K562 (cell line): ENCODE results near the gene NECTIN4. TPM values are rescaled to one million over a fixed set of nuclear protein-coding genes. Genes with fewer than 3 reads are reported as not detected.

Experiments used
- CHCHD3 ChIP-seq: fragments of 250-450 bp; sonication (Bioruptor Pico); IDR thresholded peaks from 2 replicates; pipeline ENCODE4 v2.1.2; 2022; ENCODE audit warnings: mild to moderate bottlenecking
- IFI16 ChIP-seq: fragments of 250-450 bp; sonication (Bioruptor Pico); IDR thresholded peaks from 2 replicates; pipeline ENCODE4 v2.1.2; 2022; ENCODE audit warnings: mild to moderate bottlenecking, inconsistent platforms
- RBM25 ChIP-seq: fragments of 200-400 bp; formaldehyde crosslinking; IDR thresholded peaks from 2 replicates; pipeline ENCODE4 v1.6.1; 2018; ENCODE audit warnings: low read length, low read depth, moderate library complexity; ENCODE audit not compliant: severe bottlenecking
- RFX7 ChIP-seq: fragments of 250-450 bp; sonication (Bioruptor Pico); IDR thresholded peaks from 2 replicates; pipeline ENCODE4 v1.5.1; 2021; ENCODE audit warnings: mild to moderate bottlenecking
- ZEB2 ChIP-seq: fragments of 450-650 bp; IDR thresholded peaks from 2 replicates; pipeline ENCODE4 v1.6.1; 2016
- polyA plus RNA-seq, 8 experiments: library from polyadenylated mRNA; depleted of rRNA in 4 of 8; stranded (reverse) in 5 of 8; unstranded in 3 of 8; fragments of >200 nt; fragmentation: Nextera tagmentation in 2 of 8; fragmentation: Illumina TruSeq in 1 of 8; extraction: Ambion mirVana in 2 of 8; extraction: Trizol in 1 of 8; gene quantifications; 2 replicates each; pipeline versions ENCODE4 v1.2.1 to v1.2.3, GENCODE V29; 2011 to 2014; ENCODE audit warnings: inconsistent platforms in 1 of 8, missing spikeins in 1 of 8
- total RNA-seq, 7 experiments: library from RNA; depleted of rRNA in 6 of 7; stranded (reverse); fragments of >200 nt in 6 of 7; fragmentation: Illumina TruSeq in 2 of 7; extraction: Trizol in 2 of 7; gene quantifications; 2 replicates each; pipeline versions ENCODE4 v1.2.1 to v1.2.3, GENCODE V29; 2011 to 2021; ENCODE audit warnings: low replicate concordance in 1 of 7
- TF ChIP-seq, protein P1 (sequence below): IDR thresholded peaks from 3 replicates; pipeline ENCODE4 v1.6.1; 2011; ENCODE audit warnings: borderline replicate concordance, mild to moderate bottlenecking, moderate library complexity; ENCODE audit not compliant: insufficient read length; ENCODE audit errors: extremely low read depth
- TF ChIP-seq, protein P2 (sequence below): fragments of 150-350 bp; IDR thresholded peaks from 2 replicates; pipeline ENCODE4 v1.6.1; 2014; ENCODE audit warnings: low read depth, mild to moderate bottlenecking, low read length, borderline replicate concordance
- TF ChIP-seq, protein P3 (sequence below): fragments of 450-650 bp; IDR thresholded peaks from 2 replicates; pipeline ENCODE4 v1.6.1; 2016; ENCODE audit warnings: mild to moderate bottlenecking, moderate library complexity

Gene NECTIN4
- total and polyA plus RNA-seq, 9 of the 15 experiments (the other 6 are each of a cell fraction or from before 2014, with no cell fraction given): 0.01 to 0.09 TPM; not detected in 7

DNA sequence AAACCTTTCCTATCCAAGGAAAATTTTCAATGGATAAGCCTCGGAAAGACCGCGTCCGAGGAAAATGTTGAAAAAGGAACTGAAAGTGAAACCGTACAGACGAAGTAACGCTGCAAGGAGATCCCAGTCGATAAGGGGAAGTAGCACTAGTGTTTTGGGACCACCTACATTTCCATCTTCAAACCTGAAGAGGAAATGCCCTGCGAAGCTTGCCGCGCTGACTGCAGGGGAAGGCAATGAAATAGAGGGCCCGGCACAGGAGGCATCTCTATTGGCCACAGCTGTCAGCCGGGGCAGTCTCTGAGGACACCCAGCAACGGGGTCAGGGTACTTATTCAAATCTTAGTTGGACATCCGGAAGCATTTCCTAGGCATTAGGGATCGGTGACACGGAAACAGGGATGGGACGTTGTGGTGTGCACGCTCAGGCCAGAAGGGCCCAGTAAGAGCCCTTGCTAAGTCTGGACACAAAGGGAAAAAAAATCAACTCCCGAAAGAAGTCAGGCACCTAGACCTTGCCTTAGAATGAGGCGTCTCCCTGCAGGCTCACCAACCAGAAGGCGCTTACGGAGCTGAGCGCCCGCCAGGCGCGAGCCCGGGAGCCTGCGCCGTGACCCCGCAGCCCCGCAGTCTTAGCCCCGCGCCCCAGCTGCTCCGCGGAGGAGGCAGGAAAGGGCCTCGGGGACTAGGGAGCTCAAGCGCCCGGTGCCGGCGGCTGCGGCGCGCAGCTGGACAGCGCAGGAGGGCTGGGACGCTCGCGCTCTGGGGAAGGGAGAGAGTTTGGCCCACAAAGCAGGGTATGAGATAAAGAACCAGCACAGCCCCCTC lies 44.2 kb downstream of the NECTIN4 start (continued):
- TF ChIP-seq, protein P1, sequence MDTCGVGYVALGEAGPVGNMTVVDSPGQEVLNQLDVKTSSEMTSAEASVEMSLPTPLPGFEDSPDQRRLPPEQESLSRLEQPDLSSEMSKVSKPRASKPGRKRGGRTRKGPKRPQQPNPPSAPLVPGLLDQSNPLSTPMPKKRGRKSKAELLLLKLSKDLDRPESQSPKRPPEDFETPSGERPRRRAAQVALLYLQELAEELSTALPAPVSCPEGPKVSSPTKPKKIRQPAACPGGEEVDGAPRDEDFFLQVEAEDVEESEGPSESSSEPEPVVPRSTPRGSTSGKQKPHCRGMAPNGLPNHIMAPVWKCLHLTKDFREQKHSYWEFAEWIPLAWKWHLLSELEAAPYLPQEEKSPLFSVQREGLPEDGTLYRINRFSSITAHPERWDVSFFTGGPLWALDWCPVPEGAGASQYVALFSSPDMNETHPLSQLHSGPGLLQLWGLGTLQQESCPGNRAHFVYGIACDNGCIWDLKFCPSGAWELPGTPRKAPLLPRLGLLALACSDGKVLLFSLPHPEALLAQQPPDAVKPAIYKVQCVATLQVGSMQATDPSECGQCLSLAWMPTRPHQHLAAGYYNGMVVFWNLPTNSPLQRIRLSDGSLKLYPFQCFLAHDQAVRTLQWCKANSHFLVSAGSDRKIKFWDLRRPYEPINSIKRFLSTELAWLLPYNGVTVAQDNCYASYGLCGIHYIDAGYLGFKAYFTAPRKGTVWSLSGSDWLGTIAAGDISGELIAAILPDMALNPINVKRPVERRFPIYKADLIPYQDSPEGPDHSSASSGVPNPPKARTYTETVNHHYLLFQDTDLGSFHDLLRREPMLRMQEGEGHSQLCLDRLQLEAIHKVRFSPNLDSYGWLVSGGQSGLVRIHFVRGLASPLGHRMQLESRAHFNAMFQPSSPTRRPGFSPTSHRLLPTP: no peak
- no peak for TF ChIP-seq CHCHD3 (CRISPR knock-in tag)
- TF ChIP-seq IFI16 (CRISPR knock-in tag): no peak
- TF ChIP-seq RBM25: no peak
- TF ChIP-seq, protein P2, sequence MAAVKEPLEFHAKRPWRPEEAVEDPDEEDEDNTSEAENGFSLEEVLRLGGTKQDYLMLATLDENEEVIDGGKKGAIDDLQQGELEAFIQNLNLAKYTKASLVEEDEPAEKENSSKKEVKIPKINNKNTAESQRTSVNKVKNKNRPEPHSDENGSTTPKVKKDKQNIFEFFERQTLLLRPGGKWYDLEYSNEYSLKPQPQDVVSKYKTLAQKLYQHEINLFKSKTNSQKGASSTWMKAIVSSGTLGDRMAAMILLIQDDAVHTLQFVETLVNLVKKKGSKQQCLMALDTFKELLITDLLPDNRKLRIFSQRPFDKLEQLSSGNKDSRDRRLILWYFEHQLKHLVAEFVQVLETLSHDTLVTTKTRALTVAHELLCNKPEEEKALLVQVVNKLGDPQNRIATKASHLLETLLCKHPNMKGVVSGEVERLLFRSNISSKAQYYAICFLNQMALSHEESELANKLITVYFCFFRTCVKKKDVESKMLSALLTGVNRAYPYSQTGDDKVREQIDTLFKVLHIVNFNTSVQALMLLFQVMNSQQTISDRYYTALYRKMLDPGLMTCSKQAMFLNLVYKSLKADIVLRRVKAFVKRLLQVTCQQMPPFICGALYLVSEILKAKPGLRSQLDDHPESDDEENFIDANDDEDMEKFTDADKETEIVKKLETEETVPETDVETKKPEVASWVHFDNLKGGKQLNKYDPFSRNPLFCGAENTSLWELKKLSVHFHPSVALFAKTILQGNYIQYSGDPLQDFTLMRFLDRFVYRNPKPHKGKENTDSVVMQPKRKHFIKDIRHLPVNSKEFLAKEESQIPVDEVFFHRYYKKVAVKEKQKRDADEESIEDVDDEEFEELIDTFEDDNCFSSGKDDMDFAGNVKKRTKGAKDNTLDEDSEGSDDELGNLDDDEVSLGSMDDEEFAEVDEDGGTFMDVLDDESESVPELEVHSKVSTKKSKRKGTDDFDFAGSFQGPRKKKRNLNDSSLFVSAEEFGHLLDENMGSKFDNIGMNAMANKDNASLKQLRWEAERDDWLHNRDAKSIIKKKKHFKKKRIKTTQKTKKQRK: no peak
- TF ChIP-seq ZEB2: no peak
- TF ChIP-seq, protein P3, sequence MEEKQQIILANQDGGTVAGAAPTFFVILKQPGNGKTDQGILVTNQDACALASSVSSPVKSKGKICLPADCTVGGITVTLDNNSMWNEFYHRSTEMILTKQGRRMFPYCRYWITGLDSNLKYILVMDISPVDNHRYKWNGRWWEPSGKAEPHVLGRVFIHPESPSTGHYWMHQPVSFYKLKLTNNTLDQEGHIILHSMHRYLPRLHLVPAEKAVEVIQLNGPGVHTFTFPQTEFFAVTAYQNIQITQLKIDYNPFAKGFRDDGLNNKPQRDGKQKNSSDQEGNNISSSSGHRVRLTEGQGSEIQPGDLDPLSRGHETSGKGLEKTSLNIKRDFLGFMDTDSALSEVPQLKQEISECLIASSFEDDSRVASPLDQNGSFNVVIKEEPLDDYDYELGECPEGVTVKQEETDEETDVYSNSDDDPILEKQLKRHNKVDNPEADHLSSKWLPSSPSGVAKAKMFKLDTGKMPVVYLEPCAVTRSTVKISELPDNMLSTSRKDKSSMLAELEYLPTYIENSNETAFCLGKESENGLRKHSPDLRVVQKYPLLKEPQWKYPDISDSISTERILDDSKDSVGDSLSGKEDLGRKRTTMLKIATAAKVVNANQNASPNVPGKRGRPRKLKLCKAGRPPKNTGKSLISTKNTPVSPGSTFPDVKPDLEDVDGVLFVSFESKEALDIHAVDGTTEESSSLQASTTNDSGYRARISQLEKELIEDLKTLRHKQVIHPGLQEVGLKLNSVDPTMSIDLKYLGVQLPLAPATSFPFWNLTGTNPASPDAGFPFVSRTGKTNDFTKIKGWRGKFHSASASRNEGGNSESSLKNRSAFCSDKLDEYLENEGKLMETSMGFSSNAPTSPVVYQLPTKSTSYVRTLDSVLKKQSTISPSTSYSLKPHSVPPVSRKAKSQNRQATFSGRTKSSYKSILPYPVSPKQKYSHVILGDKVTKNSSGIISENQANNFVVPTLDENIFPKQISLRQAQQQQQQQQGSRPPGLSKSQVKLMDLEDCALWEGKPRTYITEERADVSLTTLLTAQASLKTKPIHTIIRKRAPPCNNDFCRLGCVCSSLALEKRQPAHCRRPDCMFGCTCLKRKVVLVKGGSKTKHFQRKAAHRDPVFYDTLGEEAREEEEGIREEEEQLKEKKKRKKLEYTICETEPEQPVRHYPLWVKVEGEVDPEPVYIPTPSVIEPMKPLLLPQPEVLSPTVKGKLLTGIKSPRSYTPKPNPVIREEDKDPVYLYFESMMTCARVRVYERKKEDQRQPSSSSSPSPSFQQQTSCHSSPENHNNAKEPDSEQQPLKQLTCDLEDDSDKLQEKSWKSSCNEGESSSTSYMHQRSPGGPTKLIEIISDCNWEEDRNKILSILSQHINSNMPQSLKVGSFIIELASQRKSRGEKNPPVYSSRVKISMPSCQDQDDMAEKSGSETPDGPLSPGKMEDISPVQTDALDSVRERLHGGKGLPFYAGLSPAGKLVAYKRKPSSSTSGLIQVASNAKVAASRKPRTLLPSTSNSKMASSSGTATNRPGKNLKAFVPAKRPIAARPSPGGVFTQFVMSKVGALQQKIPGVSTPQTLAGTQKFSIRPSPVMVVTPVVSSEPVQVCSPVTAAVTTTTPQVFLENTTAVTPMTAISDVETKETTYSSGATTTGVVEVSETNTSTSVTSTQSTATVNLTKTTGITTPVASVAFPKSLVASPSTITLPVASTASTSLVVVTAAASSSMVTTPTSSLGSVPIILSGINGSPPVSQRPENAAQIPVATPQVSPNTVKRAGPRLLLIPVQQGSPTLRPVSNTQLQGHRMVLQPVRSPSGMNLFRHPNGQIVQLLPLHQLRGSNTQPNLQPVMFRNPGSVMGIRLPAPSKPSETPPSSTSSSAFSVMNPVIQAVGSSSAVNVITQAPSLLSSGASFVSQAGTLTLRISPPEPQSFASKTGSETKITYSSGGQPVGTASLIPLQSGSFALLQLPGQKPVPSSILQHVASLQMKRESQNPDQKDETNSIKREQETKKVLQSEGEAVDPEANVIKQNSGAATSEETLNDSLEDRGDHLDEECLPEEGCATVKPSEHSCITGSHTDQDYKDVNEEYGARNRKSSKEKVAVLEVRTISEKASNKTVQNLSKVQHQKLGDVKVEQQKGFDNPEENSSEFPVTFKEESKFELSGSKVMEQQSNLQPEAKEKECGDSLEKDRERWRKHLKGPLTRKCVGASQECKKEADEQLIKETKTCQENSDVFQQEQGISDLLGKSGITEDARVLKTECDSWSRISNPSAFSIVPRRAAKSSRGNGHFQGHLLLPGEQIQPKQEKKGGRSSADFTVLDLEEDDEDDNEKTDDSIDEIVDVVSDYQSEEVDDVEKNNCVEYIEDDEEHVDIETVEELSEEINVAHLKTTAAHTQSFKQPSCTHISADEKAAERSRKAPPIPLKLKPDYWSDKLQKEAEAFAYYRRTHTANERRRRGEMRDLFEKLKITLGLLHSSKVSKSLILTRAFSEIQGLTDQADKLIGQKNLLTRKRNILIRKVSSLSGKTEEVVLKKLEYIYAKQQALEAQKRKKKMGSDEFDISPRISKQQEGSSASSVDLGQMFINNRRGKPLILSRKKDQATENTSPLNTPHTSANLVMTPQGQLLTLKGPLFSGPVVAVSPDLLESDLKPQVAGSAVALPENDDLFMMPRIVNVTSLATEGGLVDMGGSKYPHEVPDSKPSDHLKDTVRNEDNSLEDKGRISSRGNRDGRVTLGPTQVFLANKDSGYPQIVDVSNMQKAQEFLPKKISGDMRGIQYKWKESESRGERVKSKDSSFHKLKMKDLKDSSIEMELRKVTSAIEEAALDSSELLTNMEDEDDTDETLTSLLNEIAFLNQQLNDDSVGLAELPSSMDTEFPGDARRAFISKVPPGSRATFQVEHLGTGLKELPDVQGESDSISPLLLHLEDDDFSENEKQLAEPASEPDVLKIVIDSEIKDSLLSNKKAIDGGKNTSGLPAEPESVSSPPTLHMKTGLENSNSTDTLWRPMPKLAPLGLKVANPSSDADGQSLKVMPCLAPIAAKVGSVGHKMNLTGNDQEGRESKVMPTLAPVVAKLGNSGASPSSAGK: no peak
- TF ChIP-seq RFX7 (CRISPR knock-in tag): no peak
